Epidermal melanocyte (primary cell): Measurements from ENCODE around the gene LNPEP.
"Not testable (repeated sequence)": the region's sequence is repeated elsewhere in the genome, so short reads cannot be mapped to it uniquely, and the experiment has no call there.

Experiments used
- DNase-seq: peaks from one replicate; pipeline ENCODE4 v3.0.0; 2011; ENCODE audit warnings: low spot score; ENCODE audit not compliant: insufficient read length

Gene LNPEP

GRCh38 chr5:96928931-96929708, 6.8 kb upstream of the LNPEP start:
- no peak for DNase-seq

GRCh38 chr5:96930058-96930457, 5.8 kb upstream of the LNPEP start:
- DNase-seq: no peak

GRCh38 chr5:96930589-96930988, 5.3 kb upstream of the LNPEP start:
- no peak for DNase-seq

- DNase-seq: not testable (repeated sequence)
Measured at GRCh38 chr5:96931037-96931436, 4.8 kb upstream of the LNPEP start.

- DNase-seq: no peak
Measured at GRCh38 chr5:96931605-96932004, 4.3 kb upstream of the LNPEP start.

- DNase-seq: no peak
Measured at GRCh38 chr5:96932026-96932425, 3.9 kb upstream of the LNPEP start.

GRCh38 chr5:96933764-96934707, 1.8 kb upstream of the LNPEP start:
- no peak for DNase-seq

GRCh38 chr5:96934708-96935558, 947 bp upstream of the LNPEP start:
- peak; percentile 22 for DNase-seq

- DNase-seq: no peak
Measured at GRCh38 chr5:96936431-96937320, 796 bp downstream of the LNPEP start.

- DNase-seq: no peak
Measured at GRCh38 chr5:96940586-96940985, 4.7 kb downstream of the LNPEP start.

GRCh38 chr5:96941140-96941539, 5.3 kb downstream of the LNPEP start:
- DNase-seq: no peak

GRCh38 chr5:96942078-96942477, 6.2 kb downstream of the LNPEP start:
- DNase-seq: no peak

- DNase-seq: no peak
Measured at GRCh38 chr5:96942911-96943310, 7.0 kb downstream of the LNPEP start.

GRCh38 chr5:96943799-96944198, 7.9 kb downstream of the LNPEP start:
- no peak for DNase-seq

GRCh38 chr5:96945144-96945897, 9.4 kb downstream of the LNPEP start:
- no peak for DNase-seq

- DNase-seq: no peak
Measured at GRCh38 chr5:96946381-96946780, 10.5 kb downstream of the LNPEP start.

- no peak for DNase-seq
Measured at GRCh38 chr5:96952118-96952750, 16.4 kb downstream of the LNPEP start.

- DNase-seq: no peak
Measured at GRCh38 chr5:96952974-96953730, 17.3 kb downstream of the LNPEP start.
